Loucy (cell line): ENCODE data around the gene GTF2F2.

Experiments used
- EZH2phosphoT487 ChIP-seq: fragments of 200-600 bp; IDR thresholded peaks from 2 replicates; pipeline ENCODE4 v1.6.1; 2018; ENCODE audit warnings: antibody characterized with exemption, mild to moderate bottlenecking, moderate library complexity, borderline replicate concordance
- TF ChIP-seq, protein P1 (sequence below): fragments of 200-600 bp; sonication (generic); conservative IDR thresholded peaks from 2 replicates; pipeline ENCODE4 v1.5.1; 2014; ENCODE audit warnings: mild to moderate bottlenecking, antibody characterized with exemption, low read length

DNA sequence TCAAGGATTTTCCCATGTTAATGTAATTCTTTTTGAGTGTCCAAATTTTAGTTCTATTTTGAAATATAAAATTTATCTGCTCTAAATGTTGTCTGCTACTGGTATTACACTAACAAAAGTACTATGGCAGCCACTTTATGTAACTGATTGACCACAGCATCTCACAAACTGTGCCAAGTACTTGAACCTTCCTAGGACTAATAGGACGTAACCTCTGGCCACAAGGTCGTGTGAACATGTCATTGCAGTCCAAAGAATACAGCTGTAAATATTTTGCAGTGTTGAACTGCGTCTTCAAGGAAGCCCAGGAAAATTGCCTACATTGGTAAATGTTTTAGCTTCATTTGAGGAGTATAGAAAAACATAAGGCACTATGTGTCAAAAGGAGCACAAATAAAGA is 78.6 kb downstream of the GTF2F2 start:
- TF ChIP-seq, protein P1, sequence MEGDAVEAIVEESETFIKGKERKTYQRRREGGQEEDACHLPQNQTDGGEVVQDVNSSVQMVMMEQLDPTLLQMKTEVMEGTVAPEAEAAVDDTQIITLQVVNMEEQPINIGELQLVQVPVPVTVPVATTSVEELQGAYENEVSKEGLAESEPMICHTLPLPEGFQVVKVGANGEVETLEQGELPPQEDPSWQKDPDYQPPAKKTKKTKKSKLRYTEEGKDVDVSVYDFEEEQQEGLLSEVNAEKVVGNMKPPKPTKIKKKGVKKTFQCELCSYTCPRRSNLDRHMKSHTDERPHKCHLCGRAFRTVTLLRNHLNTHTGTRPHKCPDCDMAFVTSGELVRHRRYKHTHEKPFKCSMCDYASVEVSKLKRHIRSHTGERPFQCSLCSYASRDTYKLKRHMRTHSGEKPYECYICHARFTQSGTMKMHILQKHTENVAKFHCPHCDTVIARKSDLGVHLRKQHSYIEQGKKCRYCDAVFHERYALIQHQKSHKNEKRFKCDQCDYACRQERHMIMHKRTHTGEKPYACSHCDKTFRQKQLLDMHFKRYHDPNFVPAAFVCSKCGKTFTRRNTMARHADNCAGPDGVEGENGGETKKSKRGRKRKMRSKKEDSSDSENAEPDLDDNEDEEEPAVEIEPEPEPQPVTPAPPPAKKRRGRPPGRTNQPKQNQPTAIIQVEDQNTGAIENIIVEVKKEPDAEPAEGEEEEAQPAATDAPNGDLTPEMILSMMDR: no peak
- no peak for TF ChIP-seq EZH2phosphoT487
